ENCODE results near the gene DGKB. TPM values are rescaled to one million over a fixed set of nuclear protein-coding genes. Genes with fewer than 3 reads are reported as not detected.

The DGKB gene
- total and polyA plus RNA-seq, 2 of the 8 experiments (the other 6 are each of a cell fraction or from before 2014, with no cell fraction given): 1.9 to 2.6 TPM

DNA sequence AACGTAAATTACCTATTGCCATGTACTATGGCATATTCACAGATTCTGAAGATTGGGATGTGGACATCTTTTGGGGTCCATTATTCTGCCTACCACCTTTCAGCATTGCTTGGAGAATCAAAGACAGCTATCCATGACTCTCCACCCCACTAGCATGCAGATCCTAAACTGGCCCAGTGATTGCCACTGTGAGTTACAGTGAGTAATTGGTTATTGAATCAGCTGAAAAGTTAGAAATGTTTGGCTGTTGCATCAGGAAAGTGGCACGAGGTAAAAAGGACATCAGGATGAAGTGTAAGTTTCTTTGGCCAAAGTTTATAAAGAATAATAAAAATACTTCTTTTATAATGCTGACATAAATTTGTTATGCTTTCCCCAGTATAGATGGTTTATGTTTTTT lies 764.9 kb downstream of the DGKB start (continued):
- TF ChIP-seq CHD7 (IDR thresholded peaks at IDR 0.05; ENCODE audit: insufficient replicate concordance, low read length) (no peak), TBP (IDR thresholded peaks at IDR 0.05; ENCODE audit: low read depth, low read length) (no peak), ZNF274 (IDR thresholded peaks at IDR 0.05; ENCODE audit: borderline replicate concordance, extremely low read depth, low read length) (no peak), SIRT6 (IDR thresholded peaks at IDR 0.05; ENCODE audit: low read length) (no peak), JUN (IDR thresholded peaks at IDR 0.05; ENCODE audit: low read depth, low read length) (no peak), BACH1 (IDR thresholded peaks at IDR 0.05; ENCODE audit: low read length) (no peak)

Data from H1 (cell line).